Renal pelvis (tissue), 4 donors: Measurements from ENCODE around the gene SLC22A3. TPM values are rescaled to one million over a fixed set of nuclear protein-coding genes. Genes with fewer than 3 reads are reported as not detected.

Experiments
- DNase-seq: peaks from one replicate; pipeline ENCODE4 v3.0.0-alpha.2; 2013
- polyA plus RNA-seq, 3 donors: library from polyadenylated mRNA; unstranded; fragments of 120-200 nt; gene quantifications; one replicate each; pipeline ENCODE4 v1.2.1, GENCODE V29; 2013; ENCODE audit not compliant: insufficient read length in 3 of 3

The SLC22A3 gene
- polyA plus RNA-seq, 3 donors: 3.9 to 7.2 (median 6.9) TPM

DNA sequence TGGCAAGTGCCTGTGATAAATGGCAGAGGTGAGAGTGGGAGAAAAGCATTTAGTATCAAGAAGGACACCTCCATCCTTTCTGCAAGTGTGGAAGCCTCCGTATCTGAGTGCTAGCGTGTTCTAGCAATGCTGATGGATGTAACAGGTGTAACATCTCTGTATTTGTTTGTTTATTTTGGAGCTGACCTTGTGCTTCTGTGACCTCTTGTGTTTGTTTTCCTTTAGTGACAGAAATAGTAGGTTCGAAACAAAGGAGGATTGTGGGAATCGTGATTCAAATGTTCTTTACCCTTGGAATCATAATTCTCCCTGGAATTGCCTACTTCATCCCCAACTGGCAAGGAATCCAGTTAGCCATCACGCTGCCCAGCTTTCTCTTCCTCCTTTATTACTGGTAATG, 60.4 kb downstream of the SLC22A3 start:
- DNase-seq: no peak

DNA sequence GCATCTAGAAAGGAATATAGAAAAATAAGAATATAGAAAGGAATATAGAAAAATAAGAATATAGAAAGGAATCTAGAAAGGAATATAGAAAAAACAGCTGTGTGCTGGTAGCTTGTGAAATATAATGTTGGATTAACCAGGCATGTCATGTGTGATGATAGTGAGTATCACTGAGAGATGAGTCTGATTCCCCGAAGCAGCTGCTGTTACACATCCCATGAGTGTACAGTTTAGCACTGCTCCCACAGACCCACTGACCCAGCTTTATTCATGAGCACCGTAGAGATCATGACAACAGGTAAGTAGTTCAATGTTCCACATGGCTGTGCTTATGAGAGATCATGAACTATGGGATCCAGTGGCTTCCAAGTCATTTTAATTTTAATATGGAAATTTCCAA, 64.8 kb downstream of the SLC22A3 start:
- no peak for DNase-seq

DNA sequence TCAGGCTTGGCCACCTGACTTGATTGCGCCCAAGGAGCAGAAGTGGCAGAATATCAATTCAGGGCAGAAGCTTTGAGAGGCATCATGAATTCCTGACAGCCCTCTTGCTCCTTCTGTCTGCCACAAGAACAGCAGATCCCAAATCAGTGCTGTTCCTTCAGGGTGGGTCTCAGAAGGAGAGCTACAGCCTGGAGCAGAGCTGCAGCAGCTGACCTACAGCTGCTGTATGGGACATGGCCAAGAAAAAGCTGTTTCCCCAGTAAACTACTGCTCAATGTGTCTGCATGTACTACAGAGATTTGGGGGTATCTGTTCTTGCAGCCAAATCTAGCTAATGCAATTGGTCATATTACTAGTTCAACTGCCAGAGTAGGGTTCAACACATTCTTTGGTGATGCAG, 69.0 kb downstream of the SLC22A3 start:
- no peak for DNase-seq

DNA sequence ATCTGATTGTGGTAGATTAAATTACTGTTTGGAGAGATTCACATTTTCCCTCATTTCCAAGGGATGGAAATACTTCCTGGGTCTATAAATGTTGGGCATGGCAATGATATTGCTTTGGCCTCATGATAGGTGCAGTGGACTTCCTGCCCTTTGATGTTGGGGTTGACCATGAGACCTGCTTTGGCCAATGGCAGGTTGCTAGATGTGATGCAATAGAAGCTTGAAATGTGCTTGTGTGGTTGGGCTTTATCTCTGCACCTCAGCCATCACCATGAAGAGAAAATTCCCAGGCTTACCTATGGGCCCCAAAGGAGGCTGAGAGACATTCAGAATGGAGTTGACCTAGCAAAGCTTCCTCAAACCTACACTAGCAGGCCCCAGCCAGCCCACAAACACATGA, 69.4 kb downstream of the SLC22A3 start:
- no peak for DNase-seq

DNA sequence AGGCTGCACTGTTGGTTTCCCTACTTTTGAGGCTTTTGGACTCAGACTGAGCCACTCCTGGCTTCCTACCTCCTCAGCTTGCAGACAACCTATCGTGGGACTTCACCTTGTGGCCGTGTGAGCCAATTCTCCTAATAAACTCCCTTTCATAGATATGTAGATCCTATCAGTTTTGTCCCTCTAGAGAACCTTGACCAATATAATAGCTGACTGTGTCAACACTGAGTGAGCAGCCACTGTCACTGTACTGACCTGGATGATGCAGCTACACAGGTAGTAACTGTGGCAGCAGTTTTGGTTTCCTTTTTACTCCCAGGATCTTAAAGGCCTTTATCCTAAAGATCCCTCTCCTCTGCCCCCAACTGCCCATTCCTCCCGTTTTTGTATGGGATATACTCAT, 70.2 kb downstream of the SLC22A3 start:
- DNase-seq: no peak

DNA sequence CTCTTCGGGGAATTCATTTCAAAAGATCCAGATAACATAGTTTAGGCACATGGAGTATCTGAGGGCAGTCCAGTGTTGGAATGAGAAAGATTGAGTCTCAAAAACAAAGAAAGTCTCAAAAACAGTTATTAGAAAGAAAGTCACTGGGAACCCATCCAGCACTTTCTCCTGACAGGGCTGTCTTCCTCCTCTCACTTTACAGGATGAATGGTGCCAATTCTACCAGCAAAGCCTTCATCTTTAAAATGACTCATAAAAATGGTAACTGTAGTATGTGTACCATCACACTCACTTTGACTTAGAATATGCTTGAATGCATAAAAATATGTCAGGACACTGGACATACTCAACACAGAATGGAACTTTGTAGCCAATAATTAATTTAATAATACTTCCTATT, 71.3 kb downstream of the SLC22A3 start:
- DNase-seq: no peak

DNA sequence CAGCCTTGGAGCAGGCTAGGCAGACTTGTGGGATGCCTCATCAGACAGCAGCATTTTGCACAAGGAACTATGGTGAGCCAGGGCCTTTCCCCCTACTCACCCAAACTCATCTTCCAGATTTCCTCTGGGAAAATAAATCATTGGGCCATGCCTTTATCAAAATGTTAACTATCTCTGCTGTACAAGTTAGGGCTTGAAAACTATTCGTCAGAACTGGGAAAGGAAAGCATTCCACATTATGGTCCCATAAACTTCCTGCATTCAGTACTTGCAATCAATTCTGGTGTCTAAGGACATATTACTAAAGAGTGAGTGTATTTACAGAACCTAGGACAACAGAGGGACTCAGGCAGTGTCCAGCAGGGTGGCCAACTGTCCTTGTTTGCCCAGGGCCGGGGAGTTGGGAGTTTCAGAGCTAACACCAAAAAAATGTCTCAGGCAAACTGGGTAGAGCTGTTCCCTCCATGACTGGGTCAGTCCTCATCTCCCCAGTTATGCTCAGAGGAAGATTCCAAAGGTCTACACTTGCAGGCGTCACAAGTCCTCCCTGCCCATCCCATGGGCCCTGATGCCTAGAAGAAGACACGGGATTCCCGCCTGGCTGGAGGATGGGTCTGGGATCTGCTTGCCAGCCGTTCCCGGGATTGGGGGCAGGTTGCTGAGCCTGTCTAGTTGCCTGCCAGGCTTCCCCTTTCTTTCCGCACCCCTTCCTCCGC, 72.2 kb downstream of the SLC22A3 start:
- DNase-seq: no peak

DNA sequence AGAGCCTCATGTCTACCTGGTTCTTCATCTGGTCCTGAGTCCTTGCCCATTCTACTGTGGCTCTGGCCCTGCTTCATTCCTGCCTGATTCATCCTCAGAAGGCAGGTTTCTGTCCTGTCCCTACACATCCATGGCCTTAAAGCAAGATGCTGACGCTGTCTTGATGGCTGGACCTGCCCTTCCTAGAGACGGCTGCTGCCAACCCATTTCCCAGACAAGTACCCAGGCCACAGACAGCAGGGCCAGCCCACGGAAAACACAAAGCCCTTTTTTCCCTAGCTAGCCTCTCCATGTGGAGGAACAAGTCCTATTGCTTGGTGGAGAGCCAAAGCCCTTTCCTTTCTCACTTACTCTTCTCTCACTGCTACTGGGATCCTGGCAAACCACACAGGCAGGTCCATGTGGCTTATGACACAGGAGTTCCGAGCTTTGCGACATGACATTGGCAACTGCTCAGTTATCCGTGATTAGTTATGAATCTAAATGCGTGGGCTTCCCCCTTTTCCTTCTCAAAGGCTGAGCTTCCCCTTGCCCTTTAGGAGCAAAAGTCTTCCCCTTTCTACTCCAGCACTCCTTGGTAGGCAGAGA, 72.9 kb downstream of the SLC22A3 start:
- DNase-seq: no peak

DNA sequence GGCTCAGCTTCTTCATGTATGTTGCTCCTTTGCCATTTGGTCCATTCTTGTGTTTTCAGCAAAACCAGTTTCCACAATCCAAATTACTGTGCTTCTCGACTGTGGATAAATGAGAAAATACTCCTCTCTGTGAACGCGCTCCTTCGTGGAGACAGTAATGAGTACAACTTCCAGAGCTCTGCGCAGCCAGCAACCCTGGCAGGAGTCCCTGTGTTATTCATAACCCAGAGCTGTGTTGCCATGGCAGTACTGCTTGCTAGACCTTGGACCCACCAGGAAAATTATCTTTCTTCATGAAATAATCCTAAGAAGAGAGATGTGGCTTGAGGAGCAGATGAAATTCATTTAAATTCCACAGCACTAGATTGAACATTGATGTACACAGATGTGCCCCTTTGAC, 73.7 kb downstream of the SLC22A3 start:
- no peak for DNase-seq

DNA sequence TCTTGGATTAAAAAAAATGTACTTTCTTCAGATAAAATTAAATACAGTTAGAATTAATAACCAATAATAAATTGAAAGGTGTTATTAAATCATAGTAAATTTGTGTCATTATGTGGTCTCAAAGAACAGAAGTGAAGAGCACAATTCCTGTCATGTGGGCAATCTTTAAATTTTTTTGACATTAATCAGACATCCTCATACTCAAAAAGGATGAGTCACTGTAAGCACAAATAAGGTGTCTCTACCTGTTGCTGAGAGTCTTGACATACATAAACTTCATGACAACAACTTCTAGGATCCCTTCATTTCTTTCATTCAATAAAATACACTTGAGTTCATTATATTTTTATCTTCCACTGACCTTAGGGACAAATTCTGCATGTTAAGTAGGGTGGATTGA, 76.1 kb downstream of the SLC22A3 start:
- no peak for DNase-seq

DNA sequence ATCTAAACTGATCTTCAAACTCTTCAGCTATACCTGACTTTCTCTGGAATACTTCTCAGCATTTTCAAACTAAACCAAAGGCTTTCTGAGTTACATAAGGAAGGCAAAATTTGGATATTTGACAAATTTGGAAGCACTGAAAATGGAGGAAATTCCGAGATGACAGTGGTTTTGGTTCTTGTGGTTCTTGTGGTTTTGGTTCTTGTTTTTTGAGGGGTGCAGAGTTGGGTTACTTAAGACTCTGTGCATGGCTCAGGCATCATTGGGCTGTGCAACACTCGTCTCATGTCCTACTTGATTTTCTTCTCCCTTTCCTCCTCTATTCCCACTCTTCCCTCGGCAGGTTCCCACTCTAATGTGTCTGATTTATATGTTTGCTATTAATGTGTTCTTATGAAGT, 78.0 kb downstream of the SLC22A3 start:
- DNase-seq: no peak

DNA sequence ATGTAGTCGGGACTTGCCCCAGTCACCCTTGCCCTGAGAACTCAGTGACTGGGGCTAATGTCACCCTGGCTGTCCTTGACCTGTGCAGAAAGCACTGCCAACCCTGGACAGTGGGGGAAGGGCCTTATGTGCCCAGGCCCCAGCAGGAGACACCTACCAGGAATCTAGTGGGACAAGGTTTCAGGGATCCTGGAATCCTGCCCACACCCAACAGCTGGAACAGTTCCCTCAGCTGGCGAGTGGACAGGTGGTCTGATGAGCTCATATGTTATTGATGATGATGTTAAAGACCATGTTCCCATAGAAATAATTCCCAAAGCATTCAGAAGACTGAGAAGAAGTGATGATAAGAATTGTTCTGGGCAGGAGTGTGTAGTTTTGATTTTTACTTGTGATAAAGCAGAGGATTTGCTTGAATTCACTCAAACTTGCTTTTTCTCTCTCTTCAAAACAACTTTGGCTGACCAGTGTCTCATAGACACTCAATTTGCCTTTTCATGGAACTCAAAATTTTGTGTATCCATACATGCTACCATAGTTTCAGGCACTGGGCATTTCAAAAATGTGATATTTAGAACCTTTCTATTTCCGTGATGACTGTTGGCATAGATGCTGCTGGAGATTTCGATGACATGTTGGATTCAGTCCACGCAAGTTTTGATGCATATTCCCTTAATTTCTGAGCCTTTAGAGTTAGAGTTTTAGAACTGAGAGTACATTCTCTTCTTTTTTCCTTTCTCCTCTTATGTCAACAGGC, 79.3 kb downstream of the SLC22A3 start:
- DNase-seq: no peak

DNA sequence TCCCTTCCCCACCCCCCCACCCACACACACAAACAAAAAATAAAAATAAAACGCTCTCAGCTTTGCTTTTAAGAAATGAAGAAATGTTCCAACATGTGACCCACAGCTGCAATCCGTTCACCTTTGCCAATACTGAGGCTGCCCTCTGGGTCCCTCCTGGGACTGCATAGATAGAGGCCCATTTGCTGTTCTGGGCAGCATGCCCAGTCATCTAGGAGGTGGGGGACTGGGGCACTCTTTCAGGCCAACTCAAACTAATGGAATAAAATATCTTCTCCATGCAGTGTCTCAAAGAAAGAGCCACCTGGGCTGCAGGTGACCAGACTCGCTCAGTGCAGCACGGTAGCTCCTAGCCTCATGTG, 79.9 kb downstream of the SLC22A3 start:
- DNase-seq: no peak

DNA sequence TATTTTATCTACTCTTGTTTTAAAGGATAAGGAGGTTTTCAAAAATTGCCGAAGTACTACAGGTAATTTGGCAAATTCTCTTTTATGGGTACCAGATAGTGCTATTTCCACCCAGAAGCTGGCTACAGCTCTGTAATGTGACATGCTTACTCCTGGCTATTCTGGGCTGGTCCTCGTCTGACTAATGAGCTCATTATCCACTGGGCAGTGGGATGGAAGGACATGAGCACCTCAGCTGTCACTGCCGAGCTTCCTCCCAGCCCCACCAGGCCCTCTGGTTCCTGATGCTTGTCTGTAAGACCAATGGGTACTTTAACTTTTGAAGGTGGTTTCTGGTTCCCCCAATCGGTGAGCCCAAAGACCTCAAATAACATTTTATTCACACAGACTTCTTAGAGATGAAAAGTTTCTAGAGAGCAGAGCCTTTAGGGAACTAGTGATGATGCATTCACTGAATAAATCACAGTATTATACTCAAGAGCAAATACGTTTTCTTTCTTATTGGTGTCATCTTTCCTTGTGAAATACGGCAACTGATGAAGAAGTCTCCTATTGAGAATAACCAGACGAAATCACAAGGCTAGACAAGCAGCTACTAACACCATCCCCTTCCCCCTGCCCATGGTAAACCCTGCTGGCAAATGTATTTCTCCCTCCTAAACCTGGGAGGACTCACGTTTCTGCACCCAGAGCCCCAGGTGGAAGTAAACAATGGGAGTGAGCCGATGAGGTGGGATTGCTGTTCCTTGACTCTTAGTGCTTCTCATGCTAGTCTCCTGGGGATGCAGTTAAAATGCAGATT, 80.8 kb downstream of the SLC22A3 start:
- DNase-seq: no peak

DNA sequence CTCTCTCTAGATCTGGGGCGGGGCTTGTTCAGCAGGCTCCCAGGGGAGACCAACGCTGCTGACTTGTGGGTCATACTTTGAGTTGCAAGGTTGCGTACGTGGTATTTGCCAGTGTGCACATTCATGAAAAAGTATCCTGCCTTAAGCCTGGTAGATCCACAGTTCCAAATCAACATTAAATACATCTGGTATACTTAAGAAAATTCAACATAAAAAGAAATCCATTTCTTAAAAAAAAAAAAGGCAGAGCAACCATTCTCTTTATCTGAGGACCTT, 81.4 kb downstream of the SLC22A3 start:
- DNase-seq: no peak

DNA sequence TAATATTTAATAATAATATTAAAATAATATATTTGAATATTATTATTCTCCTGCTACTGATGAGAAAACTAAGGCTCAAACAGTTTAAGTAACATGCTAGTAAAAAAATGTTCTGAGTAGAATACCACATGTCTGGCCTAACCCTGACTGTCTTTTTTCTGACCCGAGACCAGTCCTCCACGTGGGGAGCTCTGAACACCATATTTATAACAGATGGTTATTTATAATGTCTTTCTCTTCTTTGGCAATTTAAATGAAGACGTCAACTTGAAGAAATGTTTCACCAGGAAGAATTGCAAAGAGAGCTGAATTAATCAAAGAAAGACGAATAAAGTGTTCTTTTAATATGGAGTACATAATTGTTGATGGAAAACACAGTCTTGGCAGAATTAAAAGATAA, 82.0 kb downstream of the SLC22A3 start:
- DNase-seq: no peak

DNA sequence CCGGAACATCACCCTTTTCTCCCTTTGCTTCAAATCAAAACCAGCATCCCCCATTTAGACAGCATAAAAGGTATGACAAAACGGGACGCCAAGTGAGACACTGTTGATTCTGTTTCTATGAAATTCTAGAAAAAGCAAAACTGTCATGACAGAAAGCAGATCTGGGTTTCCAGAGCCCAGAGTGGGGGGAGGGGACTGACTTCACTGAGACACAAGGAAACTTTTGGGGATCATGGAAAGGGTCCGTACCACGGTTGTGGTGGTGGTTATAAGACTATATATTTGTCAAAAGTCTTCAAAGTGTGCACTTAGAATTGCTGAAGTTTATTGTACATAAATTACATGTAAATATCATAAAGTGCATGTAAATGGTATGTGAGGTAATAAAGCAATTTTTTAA, 82.6 kb downstream of the SLC22A3 start:
- no peak for DNase-seq

DNA sequence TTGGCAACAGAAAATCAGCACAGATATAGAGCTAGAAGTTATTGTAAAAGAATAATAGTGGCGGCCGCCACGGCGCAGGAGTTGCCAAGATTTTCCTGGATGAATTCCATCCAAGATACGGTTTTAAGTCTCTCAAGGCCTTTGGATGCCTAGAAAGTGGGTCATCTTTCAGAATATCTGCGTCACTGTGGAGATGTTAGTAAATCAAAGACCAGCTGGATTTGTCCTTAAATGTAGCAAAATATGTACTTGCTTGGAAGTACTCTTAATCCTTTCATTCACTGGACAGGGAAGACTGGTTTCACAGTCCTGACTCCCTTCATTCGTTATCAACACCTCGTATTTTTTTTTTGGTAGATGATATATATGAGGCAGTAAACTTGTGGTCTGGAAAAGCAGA, 83.0 kb downstream of the SLC22A3 start:
- peak; percentile 36 for DNase-seq

DNA sequence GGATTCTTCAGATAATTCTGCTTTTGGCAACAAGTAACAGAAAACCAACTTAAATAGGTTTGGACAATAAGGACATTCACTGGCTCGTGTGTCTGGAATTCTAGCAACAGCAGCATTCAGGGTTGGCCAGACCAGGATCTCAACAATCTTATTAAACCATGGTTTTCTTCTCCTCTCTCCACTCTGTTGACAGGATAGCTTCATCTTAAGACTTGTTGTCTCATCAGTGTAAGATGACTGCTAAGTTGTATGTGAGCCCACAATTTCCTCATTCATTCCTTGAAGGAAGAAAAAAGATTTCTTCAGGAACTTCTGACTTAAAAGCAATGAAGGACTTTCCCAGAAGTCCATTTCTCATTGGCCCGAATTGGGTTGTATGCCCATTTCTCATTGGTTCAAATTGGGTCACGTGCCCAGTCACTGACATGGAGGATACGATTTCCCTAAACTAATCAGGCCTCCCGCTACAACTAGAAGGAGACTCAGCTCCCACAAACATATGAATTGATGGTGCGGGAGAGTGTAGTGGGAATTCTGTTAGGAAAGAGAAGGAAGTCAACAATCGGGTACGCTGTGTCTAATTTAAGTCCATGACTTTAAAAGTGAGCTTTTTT, 83.7 kb downstream of the SLC22A3 start:
- no peak for DNase-seq

DNA sequence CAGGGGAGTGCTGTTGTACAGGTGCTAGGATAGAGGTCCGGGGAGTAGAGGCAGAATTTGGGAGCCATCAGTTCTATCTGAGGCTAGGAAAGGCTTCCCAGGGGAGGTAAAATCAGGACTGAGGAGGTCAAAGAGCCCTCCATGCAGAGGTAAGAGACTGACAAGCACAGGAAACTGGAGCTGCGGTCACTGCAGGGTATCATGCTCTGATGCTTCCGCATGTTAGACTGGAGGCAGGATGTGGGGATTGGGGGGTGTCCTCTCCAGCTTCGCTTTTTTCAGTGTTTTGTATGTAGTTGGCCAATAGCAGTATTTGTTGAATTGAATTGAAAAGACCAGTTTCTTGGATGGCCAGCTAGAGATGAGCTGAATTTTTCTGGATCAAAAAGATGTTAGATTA, 87.8 kb downstream of the SLC22A3 start:
- no peak for DNase-seq

DNA sequence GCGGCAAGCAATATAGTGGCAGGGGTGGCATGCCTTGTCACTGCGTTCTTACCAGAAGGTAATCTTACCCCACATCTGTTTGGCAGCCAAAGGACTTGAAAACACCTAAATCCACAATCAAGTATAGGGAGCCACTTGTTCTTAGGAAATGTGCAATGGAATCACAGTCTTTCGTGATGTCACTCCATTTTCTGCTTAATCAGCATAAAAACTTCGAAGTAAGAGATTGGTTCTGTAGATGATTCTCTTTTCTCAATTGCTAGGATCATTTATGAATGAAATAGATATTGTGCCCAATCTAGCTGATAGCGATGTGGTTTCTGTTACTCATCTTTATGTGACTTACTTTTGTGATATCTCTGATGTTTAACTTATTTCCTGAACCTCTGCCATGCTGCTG, 89.0 kb downstream of the SLC22A3 start:
- no peak for DNase-seq

DNA sequence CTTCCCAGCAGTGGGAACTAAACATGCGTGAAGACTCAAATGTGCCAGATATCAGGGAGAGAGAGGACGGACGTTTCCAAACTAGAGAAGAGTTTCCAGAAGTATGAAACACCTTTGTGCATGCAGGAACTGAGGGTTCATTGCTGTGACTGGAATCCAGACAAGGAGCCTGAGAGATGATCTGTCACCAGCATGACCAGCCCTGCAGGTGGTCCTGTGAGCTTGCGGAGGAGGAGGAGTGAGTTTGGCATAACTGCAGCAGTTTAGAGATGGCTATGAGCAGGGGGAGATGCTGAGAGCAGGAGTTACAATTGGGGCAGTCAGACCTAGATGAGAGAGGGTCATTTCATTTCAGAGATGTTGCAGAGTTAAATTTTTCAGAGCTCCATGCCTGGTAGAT, 89.6 kb downstream of the SLC22A3 start:
- DNase-seq: no peak

DNA sequence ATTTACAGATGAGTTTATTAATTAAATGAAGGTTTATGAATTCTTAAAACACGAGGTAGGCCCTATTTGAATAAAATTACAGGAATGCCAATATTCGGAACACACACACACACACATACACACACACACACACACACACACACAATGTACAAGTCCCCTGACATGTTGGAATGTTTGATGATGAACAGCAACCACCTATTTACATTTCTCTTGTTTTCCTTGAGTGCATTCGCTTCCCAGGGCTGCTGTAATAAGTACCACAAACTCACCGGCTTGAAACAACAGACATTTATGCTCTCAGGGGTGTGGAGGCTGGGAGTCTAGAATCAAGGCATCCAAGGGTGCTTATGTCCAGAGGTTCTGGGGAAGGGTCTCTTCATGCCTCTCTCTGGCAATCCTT, 90.3 kb downstream of the SLC22A3 start:
- no peak for DNase-seq
